PC-9 (cell line): ENCODE results near the gene MSANTD2. TPM values are rescaled to one million over a fixed set of nuclear protein-coding genes. Genes with fewer than 3 reads are reported as not detected.

Source experiments
- BruUV-seq: library from RNA; stranded (reverse); fragments of 400-500 nt; replicated peaks from 2 replicates; lab custom pipeline; 2021; lab: Mats Ljungman, UMichigan
- CTCF ChIA-PET: fragments of 300-600 bp; sonication (Branson Sonifier 250); formaldehyde crosslinking; loops from one replicate; lab custom pipeline; 2022; ENCODE audit warnings: antibody characterized with exemption; lab: Charles Lee
- POLR2A ChIA-PET: fragments of 300-600 bp; sonication (Branson Sonifier 250); formaldehyde crosslinking; loops from one replicate; lab custom pipeline; 2022; ENCODE audit warnings: antibody characterized with exemption; ENCODE audit not compliant: unreplicated experiment; lab: Charles Lee
- DNase-seq, 2 experiments: peaks; one replicate each; pipeline versions ENCODE4 v3.0.0 to v3.0.0-alpha.2; 2015 to 2022; ENCODE audit warnings: mixed read lengths in 1 of 2
- H2AFZ ChIP-seq: fragments of 200-600 bp; sonication (generic); 2 replicates; pipeline ENCODE4 v1.8.1; 2017; ENCODE audit warnings: antibody characterized with exemption
- H3F3A ChIP-seq: fragments of 200-600 bp; sonication (generic); 2 replicates; pipeline ENCODE4 v1.8.1; 2017; ENCODE audit warnings: antibody characterized with exemption, mild to moderate bottlenecking, low read depth; ENCODE audit not compliant: insufficient read depth
- H3K27ac ChIP-seq: fragments of 200-600 bp; sonication (generic); 2 replicates; pipeline ENCODE4 v1.6.1; 2016; ENCODE audit warnings: mixed run types
- H3K27me3 ChIP-seq: fragments of 200-600 bp; sonication (generic); 2 replicates; pipeline ENCODE4 v1.6.1; 2016; ENCODE audit warnings: low read depth, mixed run types; ENCODE audit not compliant: insufficient read depth
- H3K36me3 ChIP-seq: fragments of 200-600 bp; sonication (generic); 2 replicates; pipeline ENCODE4 v1.6.1; 2016; ENCODE audit warnings: low read depth, mixed run types
- H3K4me1 ChIP-seq: fragments of 200-600 bp; sonication (generic); replicated peaks from 2 replicates; pipeline ENCODE4 v1.6.1; 2016; ENCODE audit warnings: mixed run types; ENCODE audit not compliant: insufficient read depth
- H3K4me2 ChIP-seq: fragments of 200-600 bp; sonication (generic); 2 replicates; pipeline ENCODE4 v1.6.1; 2017; ENCODE audit warnings: mixed run types
- H3K4me3 ChIP-seq: fragments of 200-600 bp; sonication (generic); 2 replicates; pipeline ENCODE4 v1.6.1; 2016; ENCODE audit warnings: mixed run types
- H3K79me2 ChIP-seq: fragments of 200-600 bp; sonication (generic); 2 replicates; pipeline ENCODE4 v1.6.1; 2017; ENCODE audit warnings: low read depth, mixed run types
- H3K9me2 ChIP-seq: fragments of 200-600 bp; sonication (generic); 2 replicates; pipeline ENCODE4 v1.8.1; 2017; ENCODE audit warnings: mild to moderate bottlenecking; ENCODE audit not compliant: insufficient read depth
- H3K9me3 ChIP-seq: fragments of 200-600 bp; sonication (generic); 2 replicates; pipeline ENCODE4 v1.8.1; 2016; ENCODE audit warnings: low read depth; ENCODE audit not compliant: insufficient read depth
- H4K20me1 ChIP-seq: fragments of 200-600 bp; sonication (generic); 2 replicates; pipeline ENCODE4 v1.8.1; 2017; ENCODE audit not compliant: insufficient read depth
- CTCF ChIP-seq: fragments of 200-600 bp; sonication (generic); conservative IDR thresholded peaks from 2 replicates; pipeline ENCODE4 v1.6.1; 2017; ENCODE audit warnings: mixed run types, antibody characterized with exemption, mild to moderate bottlenecking, moderate library complexity
- EZH2 ChIP-seq: fragments of 200-600 bp; sonication (generic); IDR thresholded peaks from 2 replicates; pipeline ENCODE4 v1.8.0; 2017; ENCODE audit warnings: antibody characterized with exemption, low read depth
- intact Hi-C: fragments of 100-400 bp; cut with micrococcal nuclease; formaldehyde crosslinking; loops from one replicate; pipeline ENCODE4 v1.10.0; 2022; ENCODE audit not compliant: unreplicated experiment
- total RNA-seq: library from RNA; stranded (reverse); gene quantifications from 2 replicates; pipeline ENCODE4 v1.2.3, GENCODE V29; 2021

The MSANTD2 gene
- total RNA-seq, 1 experiment from 2014 or later, result 16.9 TPM

- Histone ChIP-seq H3K36me3 (no peaks in the 10 kb centered on the region), H3K27ac (no peak overlapping the region), H3K4me1 (no peaks in the 10 kb centered on the region), H3K79me2 (no peaks in the 10 kb centered on the region), H3F3A (no peaks in the 10 kb centered on the region), H3K4me2 (no peak overlapping the region), H4K20me1 (no peaks in the 10 kb centered on the region), H3K27me3 (peaks cover 47% of the 10 kb centered on the region), H3K9me3 (no peaks in the 10 kb centered on the region), H3K9me2 (no peaks in the 10 kb centered on the region), H3K4me3 (no peak overlapping the region), H2AFZ (no peak overlapping the region)
- ChIA-PET CTCF (no interaction called here), POLR2A (no interaction called here)
- intact Hi-C loops, result no loop called here
- DNase-seq, result no peak
- TF ChIP-seq EZH2 (no peak), CTCF (no peak)
- BruUV-seq, result no TSS peak
Observed at GRCh38 chr11:124724979-124725718, 75.1 kb downstream of the MSANTD2 start.

GRCh38 chr11:124722176-124722575 lies 78.0 kb downstream of the MSANTD2 start:
- no peak overlapping the region for H3K4me3 ChIP-seq
- no peak overlapping the region for H3K4me2 ChIP-seq
- TF ChIP-seq EZH2 (no peak), CTCF (no peak)
- no peak for DNase-seq
- H3K79me2 ChIP-seq, result no peaks in the 10 kb centered on the region
- H3K27me3 ChIP-seq, result peaks cover 74% of the 10 kb centered on the region
- intact Hi-C loops, result no loop called here
- CTCF ChIA-PET, result no interaction called here
- no peak overlapping the region for H2AFZ ChIP-seq
- no TSS peak for BruUV-seq
- H3K4me1 ChIP-seq, result no peaks in the 10 kb centered on the region
- H3K36me3 ChIP-seq, result no peaks in the 10 kb centered on the region
- no peaks in the 10 kb centered on the region for H3K9me2 ChIP-seq
- no peaks in the 10 kb centered on the region for H3K9me3 ChIP-seq
- no peaks in the 10 kb centered on the region for H4K20me1 ChIP-seq
- no peak overlapping the region for H3K27ac ChIP-seq
- H3F3A ChIP-seq, result no peaks in the 10 kb centered on the region
- POLR2A ChIA-PET, result no interaction called here

- Histone ChIP-seq H3K4me2 (no peak overlapping the region), H3K79me2 (no peaks in the 10 kb centered on the region), H3K9me2 (no peaks in the 10 kb centered on the region), H3K27ac (no peak overlapping the region), H3K27me3 (peaks cover 68% of the 10 kb centered on the region), H2AFZ (no peak overlapping the region), H3F3A (no peaks in the 10 kb centered on the region), H4K20me1 (no peaks in the 10 kb centered on the region), H3K4me1 (no peaks in the 10 kb centered on the region), H3K9me3 (no peaks in the 10 kb centered on the region), H3K4me3 (no peak overlapping the region), H3K36me3 (no peaks in the 10 kb centered on the region)
- intact Hi-C loops, result no loop called here
- TF ChIP-seq CTCF, result no peak
- no peak for TF ChIP-seq EZH2
- ChIA-PET POLR2A (no interaction called here), CTCF (no interaction called here)
- DNase-seq, result no peak
- no TSS peak for BruUV-seq
Observed at GRCh38 chr11:124719534-124719933, 80.7 kb downstream of the MSANTD2 start.
